ENCODE measurements around the gene GATAD2A. TPM values are rescaled to one million over a fixed set of nuclear protein-coding genes. Genes with fewer than 3 reads are reported as not detected.

Gene GATAD2A
- total and polyA plus RNA-seq, 10 of the 15 experiments (the other 5 are each of a cell fraction or from before 2014, with no cell fraction given) = 2.6 to 173 (median 32.0) TPM

- ATAC-seq (no peak), FAIRE-seq (no peak), DNase-seq (ENCODE audit: low read depth, low spot score) (no peak)
- H2AFZ ChIP-seq (ENCODE audit: control insufficient read depth, low read depth, low read length) = no peak overlapping the region
- ChIA-PET POLR2A (no interaction called here), SMC1A (ENCODE audit: uncharacterized antibody, unreplicated experiment) (no interaction called here), CTCF (interaction anchor here (1.2 kb wide), 1 partner anchor 11 kb away, joined by 4 read pairs; no protein-coding TSS in a partner anchor), RAD21 (ENCODE audit: unreplicated experiment) (no interaction called here)
- no peaks in the 10 kb centered on the region for H4K20me1 ChIP-seq (ENCODE audit: control insufficient read depth, insufficient read depth)
- TF ChIP-seq SMAD5 (IDR thresholded peaks at IDR 0.05; ENCODE audit: low read depth) = no peak
- intact Hi-C loops (cut with micrococcal nuclease; ENCODE audit: unreplicated experiment) (no loop called here), in situ Hi-C loops (cut with MboI) (no loop called here)
- peaks cover 33 to 65% of the 10 kb centered on the region in 2 experiments for H3K36me3 ChIP-seq (ENCODE audit: control insufficient read depth in 2 of 2, insufficient read depth in 2 of 2, low read length in 1 of 2)
- no peaks in the 10 kb centered on the region for H3K9me3 ChIP-seq (replicated peaks; ENCODE audit: control insufficient read depth, insufficient read depth, low read length)
- no peak overlapping the region for H3K4me2 ChIP-seq (ENCODE audit: control insufficient read depth, insufficient read depth)
- H3K4me3 ChIP-seq = no peak overlapping the region
- no peak overlapping the region for H3K27ac ChIP-seq (ENCODE audit: control insufficient read depth, insufficient read depth)
- no peaks in the 10 kb centered on the region for H3K27me3 ChIP-seq (replicated peaks in 1 of 2; ENCODE audit: control insufficient read depth in 2 of 2, insufficient read depth in 2 of 2, low read length in 1 of 2)
- no TSS peak for BruUV-seq (replicated peaks)
- H3K4me1 ChIP-seq (ENCODE audit: control insufficient read depth, insufficient read depth, low read length) = no peaks in the 10 kb centered on the region
- H3K79me2 ChIP-seq (ENCODE audit: control insufficient read depth, insufficient read depth, low read length) = no peaks in the 10 kb centered on the region
- H3K9ac ChIP-seq (ENCODE audit: control insufficient read depth, insufficient read depth, low read length) = no peak overlapping the region
- WGBS (ENCODE audit: insufficient coverage, insufficient replicate concordance, low lambda C conversion rate, missing lambda C conversion rate) = 97% methylated on average over 33 of the region's 34 CpGs
Measured at GRCh38 chr19:19500975-19501644, 95.6 kb downstream of the GATAD2A start.

- Histone ChIP-seq H3K9ac (ENCODE audit: control insufficient read depth, insufficient read depth, low read length) (no peak overlapping the region), H3K4me2 (ENCODE audit: control insufficient read depth, insufficient read depth) (no peak overlapping the region), H4K20me1 (ENCODE audit: control insufficient read depth, insufficient read depth) (no peaks in the 10 kb centered on the region), H2AFZ (ENCODE audit: control insufficient read depth, low read depth, low read length) (no peak overlapping the region), H3K79me2 (ENCODE audit: control insufficient read depth, insufficient read depth, low read length) (no peaks in the 10 kb centered on the region), H3K9me3 (replicated peaks; ENCODE audit: control insufficient read depth, insufficient read depth, low read length) (no peaks in the 10 kb centered on the region), H3K27ac (ENCODE audit: control insufficient read depth, insufficient read depth) (no peak overlapping the region), H3K27me3 (replicated peaks in 1 of 2; ENCODE audit: control insufficient read depth in 2 of 2, insufficient read depth in 2 of 2, low read length in 1 of 2) (no peaks in the 10 kb centered on the region), H3K4me3 (no peak overlapping the region), H3K4me1 (ENCODE audit: control insufficient read depth, insufficient read depth, low read length) (no peaks in the 10 kb centered on the region), H3K36me3 (ENCODE audit: control insufficient read depth in 2 of 2, insufficient read depth in 2 of 2, low read length in 1 of 2) (peaks cover 28 to 58% of the 10 kb centered on the region in 2 experiments)
- intact Hi-C loops (cut with micrococcal nuclease; ENCODE audit: unreplicated experiment) = no loop called here
- FAIRE-seq (no peak), DNase-seq (ENCODE audit: low read depth, low spot score) (no peak), ATAC-seq (no peak)
- ChIA-PET RAD21 (ENCODE audit: unreplicated experiment) (no interaction called here), SMC1A (ENCODE audit: uncharacterized antibody, unreplicated experiment) (no interaction called here), CTCF (interaction anchor here (1.2 kb wide), 1 partner anchor 11 kb away, joined by 4 read pairs; no protein-coding TSS in a partner anchor), POLR2A (no interaction called here)
- no TSS peak for BruUV-seq (replicated peaks)
- WGBS (ENCODE audit: insufficient coverage, insufficient replicate concordance, low lambda C conversion rate, missing lambda C conversion rate) = 96% methylated on average over 26 of the region's 26 CpGs
- in situ Hi-C loops (cut with MboI) = no loop called here
- TF ChIP-seq CHD4 (IDR thresholded peaks at IDR 0.05) (no peak), BACH1 (IDR thresholded peaks at IDR 0.05; ENCODE audit: borderline replicate concordance) (no peak), MTA2 (IDR thresholded peaks at IDR 0.05; ENCODE audit: low read depth) (no peak), NFIC (IDR thresholded peaks at IDR 0.05; ENCODE audit: low read depth, low read length) (no peak)
Measured at GRCh38 chr19:19501798-19502197, 96.3 kb downstream of the GATAD2A start.

Data from GM12878 (cell line).